Measurements from ENCODE around the gene TMEM131L. TPM values are rescaled to one million over a fixed set of nuclear protein-coding genes. Genes with fewer than 3 reads are reported as not detected.
"Not testable (repeated sequence)": the region's sequence is repeated elsewhere in the genome, so short reads cannot be mapped to it uniquely, and the experiment has no call there.

Gene TMEM131L, protein sequence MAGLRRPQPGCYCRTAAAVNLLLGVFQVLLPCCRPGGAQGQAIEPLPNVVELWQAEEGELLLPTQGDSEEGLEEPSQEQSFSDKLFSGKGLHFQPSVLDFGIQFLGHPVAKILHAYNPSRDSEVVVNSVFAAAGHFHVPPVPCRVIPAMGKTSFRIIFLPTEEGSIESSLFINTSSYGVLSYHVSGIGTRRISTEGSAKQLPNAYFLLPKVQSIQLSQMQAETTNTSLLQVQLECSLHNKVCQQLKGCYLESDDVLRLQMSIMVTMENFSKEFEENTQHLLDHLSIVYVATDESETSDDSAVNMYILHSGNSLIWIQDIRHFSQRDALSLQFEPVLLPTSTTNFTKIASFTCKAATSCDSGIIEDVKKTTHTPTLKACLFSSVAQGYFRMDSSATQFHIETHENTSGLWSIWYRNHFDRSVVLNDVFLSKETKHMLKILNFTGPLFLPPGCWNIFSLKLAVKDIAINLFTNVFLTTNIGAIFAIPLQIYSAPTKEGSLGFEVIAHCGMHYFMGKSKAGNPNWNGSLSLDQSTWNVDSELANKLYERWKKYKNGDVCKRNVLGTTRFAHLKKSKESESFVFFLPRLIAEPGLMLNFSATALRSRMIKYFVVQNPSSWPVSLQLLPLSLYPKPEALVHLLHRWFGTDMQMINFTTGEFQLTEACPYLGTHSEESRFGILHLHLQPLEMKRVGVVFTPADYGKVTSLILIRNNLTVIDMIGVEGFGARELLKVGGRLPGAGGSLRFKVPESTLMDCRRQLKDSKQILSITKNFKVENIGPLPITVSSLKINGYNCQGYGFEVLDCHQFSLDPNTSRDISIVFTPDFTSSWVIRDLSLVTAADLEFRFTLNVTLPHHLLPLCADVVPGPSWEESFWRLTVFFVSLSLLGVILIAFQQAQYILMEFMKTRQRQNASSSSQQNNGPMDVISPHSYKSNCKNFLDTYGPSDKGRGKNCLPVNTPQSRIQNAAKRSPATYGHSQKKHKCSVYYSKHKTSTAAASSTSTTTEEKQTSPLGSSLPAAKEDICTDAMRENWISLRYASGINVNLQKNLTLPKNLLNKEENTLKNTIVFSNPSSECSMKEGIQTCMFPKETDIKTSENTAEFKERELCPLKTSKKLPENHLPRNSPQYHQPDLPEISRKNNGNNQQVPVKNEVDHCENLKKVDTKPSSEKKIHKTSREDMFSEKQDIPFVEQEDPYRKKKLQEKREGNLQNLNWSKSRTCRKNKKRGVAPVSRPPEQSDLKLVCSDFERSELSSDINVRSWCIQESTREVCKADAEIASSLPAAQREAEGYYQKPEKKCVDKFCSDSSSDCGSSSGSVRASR (N-terminal part only)
- 10 to 100 TPM; 26.3 to 35.5 (median 26.9) TPM for polyA plus RNA-seq (ENCODE audit: insufficient read length in 4 of 4)

DNA sequence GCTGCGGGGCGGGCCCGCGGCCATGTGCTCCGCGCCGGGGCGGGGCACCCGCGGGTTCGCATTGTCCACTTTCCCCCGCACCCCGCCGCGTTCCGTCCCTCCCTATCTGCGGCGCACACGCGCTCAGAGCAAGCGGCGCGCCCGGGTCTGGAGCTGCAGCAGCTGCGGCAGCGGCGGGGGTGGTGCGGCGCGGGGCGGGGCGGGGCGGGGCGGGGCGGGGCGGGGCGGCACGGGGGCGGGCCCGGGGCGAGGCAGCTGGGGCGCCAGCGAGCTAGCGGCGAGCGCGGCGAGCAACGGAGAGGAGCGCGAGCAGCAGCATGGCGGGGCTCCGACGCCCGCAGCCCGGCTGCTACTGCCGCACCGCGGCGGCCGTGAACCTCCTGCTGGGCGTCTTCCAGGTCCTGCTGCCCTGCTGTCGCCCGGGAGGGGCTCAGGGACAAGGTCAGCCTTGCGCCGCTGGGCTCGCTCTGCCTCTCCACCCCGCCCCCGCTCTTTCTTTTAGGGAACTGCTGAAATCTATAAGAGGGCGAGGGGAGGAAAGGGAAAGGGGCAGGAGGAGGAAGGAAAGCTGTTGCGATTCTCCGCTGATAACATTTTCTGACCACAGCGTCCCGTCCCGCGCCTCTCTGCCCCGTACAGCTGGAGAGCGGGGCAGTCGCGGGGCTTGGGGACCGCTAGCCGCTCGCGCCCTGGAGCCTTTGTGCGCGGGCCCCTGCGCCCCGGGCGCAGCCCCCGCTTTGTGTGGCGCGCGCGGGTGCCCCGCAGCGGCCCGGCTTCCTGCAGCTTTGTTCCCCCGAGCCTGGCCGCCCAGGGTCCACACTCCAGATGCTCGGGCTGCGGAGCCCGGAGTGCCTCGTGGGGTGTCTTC lies at the start of gene TMEM131L:
TSS of gene TMEM131L (plus strand) at position 280 of the 868 bp plus-strand sequence. CDS start at position 318, 38 bp downstream.
- no peak for DNase-seq (ENCODE audit: low read depth in 4 of 4, low spot score in 3 of 4)

DNA sequence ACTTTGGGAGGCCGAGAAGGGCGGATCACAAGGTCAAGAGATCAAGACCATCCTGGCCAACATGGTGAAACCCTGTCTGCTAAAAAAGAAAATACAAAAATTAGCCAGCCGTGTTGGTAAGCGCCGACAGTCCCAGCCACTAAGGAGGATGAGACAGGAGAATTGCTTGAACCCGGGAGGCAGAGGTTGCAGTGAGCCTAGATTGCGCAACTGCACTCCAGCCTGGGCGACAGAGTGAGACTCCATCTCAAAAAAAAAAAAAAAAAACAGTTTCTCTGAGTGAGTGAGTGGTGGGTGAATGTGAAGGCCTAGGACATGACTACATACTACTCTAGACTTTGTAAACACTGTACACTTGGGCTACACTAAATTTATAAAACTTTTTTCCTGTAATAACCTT lies 49.7 kb upstream of the TMEM131L start:
- DNase-seq (ENCODE audit: low read depth in 4 of 4, low spot score in 3 of 4) = not testable (repeated sequence)

DNA sequence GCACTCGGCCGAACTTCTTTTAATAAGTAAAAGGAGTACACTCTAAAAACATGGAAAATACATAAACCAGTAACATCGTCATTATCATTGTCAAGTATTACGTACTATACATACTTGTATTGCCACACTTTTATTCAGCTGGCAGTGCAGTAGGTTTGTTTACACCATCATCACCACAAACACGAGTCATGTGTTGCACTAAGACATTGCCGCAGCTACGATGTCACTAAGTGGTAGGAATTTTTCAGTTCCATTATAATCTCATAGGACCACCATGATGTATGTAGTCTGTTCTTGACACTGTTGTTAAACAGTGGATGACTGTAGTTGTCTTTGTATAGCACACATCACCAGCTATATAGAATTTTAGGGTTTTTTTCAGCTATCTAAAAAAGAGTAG lies 48.0 kb upstream of the TMEM131L start:
- no peak for DNase-seq (ENCODE audit: low read depth in 4 of 4, low spot score in 3 of 4)

DNA sequence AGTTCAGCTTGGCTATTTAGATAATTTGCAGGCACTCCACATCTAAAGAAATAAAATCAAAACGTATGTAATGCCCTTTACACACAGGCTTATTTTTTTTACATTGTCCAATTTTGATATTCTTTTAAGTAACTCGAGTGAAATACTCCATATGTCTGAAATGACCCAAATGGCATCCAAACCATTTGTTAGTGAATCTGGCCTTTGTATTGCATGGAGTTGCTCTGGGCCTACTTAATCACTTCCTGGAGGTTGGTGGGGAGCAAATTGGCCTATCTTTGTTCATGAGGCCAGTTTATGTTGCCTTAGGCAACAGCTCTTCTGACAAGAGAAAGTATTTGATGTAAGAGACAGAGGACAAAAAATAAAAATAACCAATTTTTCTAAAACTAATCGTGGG lies 47.6 kb upstream of the TMEM131L start:
- DNase-seq (ENCODE audit: low read depth in 4 of 4, low spot score in 3 of 4) = peak in 1 of 4 donors; percentile 34

DNA sequence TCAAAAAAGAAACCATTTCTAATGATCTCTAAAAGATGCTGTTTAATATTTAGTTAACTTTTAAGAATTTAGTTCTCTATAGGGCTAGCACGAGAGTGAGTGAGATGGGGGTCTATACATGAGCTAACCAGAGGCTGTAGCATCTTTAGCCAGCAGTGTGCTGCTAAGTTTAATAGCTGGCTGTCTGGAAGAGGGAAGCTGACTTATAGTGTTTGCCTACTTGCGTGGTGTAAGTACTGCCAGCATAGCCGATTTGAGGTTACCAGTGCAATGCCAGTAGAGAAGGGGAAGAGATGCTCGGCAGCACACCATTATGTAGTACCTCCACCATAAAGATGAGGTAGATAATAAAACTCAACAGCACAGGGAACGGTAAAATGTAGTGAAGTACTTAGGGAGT lies 47.1 kb upstream of the TMEM131L start:
- no peak for DNase-seq (ENCODE audit: low read depth in 4 of 4, low spot score in 3 of 4)

DNA sequence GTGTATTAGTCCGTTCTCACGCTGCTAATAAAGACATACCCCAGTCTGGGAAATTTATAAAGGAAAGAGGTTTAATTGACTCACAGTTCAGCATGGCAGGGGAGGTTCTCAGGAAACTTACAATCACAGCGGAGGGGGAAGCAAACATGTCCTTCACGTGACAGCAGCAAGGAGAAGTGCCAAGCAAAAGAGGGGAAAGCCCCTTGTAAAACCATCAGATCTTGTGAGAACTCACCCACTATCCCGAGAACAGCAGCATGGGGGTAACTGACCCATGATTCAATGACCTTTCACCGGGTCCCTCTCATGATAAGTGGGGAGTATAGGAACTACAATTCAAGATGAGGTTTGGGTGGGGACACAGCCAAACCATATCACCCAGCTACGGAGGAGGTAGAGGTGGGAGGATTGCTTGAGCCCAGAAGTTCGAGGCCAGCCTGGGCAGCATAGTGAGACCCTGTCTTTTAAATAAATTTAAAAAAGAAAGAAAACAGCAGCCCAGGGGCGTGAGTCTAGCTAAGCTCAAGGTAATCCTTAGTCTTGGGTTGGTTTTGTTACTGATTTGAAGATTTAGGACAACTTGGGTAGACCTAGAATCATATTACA lies 46.4 kb upstream of the TMEM131L start:
- no peak for DNase-seq (ENCODE audit: low read depth in 4 of 4, low spot score in 3 of 4)

DNA sequence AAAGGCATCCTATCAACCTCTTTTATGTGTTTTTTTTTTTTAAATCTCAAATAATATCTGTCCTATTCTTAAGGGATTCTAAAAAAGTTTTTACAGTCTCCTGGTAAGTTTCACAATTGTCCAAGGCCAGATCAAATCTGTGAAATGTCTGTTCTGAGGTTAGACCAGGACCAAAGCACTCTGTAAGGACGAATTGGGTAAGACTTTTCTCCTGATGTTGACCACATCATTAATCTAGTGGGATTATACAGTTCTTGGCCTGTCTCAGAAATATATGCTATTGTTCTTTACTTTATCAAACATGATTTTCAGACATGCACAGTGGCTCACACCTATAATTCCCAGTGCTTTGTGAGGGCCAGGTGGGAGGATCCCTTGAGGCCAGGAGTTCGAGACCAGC lies 45.8 kb upstream of the TMEM131L start:
- no peak for DNase-seq (ENCODE audit: low read depth in 4 of 4, low spot score in 3 of 4)

DNA sequence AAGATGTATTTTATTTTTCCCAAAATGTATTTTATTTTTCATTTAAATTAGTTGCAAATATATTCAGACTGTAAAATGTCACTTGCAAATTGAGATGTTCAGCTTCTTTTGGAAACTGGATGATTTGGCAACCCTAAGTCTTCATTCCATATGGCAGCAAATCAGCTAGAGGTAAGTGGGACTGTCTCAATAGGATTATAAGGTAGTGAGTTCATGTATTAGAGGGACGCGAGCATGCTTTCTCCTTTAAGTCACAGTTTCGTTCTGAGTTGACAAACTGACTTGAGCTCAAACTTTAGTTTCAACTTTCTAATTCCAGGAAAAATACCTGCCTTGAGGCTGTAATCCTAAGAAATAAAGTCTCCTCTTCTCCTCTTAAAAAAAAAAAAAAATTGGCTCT lies 44.2 kb upstream of the TMEM131L start:
- no peak for DNase-seq (ENCODE audit: low read depth in 4 of 4, low spot score in 3 of 4)

DNA sequence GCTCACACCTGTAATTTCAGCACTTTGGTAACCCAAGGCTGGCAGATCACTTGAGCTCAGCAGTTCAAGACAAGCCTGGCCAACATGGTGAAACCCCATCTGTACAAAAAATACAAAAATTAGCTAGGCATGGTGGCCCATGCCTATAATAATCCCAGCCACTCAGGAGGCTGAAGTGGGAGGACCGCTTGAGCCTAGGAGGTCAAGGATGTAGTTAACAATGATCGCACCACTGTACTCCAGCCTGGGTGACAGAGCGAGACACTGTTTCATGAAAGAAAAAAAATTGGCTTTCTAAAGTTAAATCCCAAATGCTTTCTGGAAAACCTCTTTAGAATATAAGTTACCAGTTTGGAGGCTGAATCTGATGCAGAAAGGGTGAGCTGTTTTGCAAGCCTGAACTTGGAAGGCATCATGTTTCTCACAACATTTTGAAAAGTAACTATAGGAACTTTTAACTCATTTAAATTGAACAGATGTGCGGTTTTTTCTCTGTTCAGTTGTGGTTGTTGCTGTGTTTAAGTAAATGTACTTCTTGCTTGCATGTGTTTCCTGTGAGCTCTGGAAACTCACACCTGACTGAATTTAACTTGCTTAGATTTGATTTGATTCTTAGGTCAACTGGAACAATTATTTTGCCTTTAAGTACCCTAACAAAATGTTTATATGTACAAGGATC lies 39.8 kb upstream of the TMEM131L start:
- DNase-seq (ENCODE audit: low read depth in 4 of 4, low spot score in 3 of 4) = no peak

DNA sequence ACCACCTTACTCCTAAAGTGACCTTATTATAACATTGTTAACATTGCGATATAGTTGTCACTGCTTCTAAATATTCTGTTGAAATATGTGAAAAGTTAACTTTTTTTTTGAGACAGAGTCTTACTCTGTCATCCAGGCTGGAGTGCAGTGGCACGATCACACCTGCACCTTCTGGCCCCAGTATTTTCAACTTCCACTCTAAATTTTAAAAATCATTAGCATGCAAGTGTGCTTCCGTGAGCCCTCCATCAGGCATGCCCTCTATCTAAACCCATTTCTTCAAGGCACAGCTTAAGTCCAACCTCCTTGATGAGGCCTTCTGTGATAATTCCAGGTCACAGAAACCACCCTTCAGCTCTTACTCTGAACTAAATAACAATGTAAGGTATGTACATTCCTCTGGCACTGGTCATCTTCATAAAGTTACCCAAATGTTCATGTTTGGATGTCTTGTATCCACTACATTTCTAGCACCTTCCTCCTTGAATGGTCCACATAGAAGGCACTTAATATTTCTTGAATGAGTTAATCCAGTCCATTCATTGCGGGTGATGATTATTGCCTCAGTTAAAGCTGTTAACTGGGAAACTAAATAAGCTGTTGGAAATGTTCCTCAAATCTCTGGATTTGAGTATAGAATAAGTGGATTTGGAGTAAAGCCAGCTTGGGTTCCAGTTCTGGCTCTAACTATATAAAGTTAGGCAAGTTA lies 38.6 kb upstream of the TMEM131L start:
- DNase-seq (ENCODE audit: low read depth in 4 of 4, low spot score in 3 of 4) = no peak

DNA sequence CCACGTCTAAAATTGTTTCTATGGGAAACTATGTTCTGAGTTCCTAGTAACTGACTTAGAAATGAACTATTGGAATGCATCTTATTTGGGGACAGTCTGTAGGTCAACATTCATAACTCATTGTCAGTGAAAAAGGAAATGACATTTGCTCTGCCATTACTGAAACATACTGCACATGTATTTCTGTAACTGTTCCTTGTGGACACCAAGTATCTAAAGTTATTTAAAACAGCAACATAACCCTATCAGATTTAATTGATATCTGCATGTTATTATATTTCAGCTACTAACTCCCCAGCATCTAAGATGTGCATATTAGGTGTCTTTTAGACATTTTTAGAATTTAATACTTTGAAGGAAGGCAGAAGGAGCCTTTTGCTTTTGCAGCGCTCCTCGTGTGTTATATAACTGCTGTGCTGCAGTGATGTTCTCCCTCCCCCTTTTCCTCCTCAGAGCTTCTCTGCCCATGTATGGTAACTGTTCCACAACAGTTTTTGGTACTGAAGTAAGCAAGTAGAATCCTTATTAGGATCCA lies 37.2 kb upstream of the TMEM131L start:
- DNase-seq (ENCODE audit: low read depth in 4 of 4, low spot score in 3 of 4) = peak in 3 of 4 donors; percentile 37 to 57 (median 39)

DNA sequence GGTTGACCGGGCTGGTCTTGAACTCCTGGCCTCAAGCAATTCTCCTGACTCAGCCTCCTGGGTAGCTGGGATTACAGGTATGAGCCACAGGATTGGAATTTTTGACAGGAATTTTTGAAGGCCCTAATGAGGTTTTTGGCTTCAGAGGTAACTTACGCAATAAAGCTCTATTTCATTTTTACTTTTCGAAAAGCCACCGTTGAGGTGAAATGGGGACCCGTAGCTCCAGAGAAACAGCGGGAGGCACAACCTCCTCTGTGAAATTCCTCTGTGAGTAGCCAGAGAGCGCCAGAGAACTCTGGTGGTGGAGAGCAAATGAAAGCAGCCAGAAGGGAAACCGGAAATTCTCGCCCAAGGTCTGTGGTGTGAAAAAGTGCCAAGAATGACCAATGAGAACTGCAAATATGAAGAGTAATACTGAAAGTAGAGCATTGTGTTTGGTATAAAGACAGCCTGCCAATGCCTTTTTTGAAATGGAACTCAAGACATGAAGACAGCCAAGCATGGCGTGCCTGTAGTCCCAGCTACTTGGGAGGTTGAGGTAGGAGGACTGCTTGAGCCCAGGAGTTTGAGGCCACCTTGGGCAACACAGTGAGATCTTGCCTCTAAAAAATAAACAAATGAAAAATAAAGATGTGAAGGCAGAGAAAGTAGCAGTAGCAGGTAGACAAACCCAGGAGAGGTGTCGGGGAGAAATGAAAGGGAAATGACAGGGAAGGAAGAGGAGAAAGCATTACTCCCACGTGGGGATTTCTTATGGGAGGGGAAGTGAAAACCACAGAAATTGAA lies 33.0 kb upstream of the TMEM131L start:
- no peak for DNase-seq (ENCODE audit: low read depth in 4 of 4, low spot score in 3 of 4)

DNA sequence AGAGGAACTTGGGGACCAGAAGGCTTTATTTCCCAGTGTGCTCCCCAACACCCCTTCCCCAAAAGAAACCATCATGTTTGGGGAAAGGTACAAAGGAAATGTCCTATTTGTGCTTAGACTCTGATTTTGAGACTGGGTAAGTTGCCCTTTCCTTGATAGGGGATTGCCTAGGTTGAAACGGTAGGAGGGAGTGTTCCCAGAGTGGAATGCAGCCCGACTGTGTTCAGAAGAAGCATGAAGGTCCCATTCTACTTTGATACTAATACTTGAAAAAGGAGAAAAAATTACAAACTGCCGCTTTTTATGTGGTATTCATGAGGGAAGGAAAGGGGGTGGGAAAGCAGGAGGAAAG lies 32.4 kb upstream of the TMEM131L start:
- no peak for DNase-seq (ENCODE audit: low read depth in 4 of 4, low spot score in 3 of 4)

DNA sequence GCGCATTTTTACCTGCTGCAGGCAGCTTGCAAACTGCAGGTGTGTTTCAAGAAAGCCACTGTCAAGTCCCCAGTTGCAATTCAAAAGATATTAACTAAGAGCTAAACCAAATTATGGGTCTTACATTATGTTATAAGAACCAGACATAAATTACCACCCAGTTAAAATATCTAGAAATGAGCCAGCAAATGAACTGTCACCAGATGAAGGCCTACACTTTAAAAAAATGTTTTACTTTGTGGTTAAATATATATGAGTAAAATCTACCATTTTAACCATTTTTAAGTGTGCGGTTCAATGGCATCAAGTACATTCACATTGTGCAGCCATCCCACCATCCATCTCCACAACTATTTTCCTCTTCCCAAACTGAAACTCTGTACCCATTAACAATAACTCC lies 32.0 kb upstream of the TMEM131L start:
- DNase-seq (ENCODE audit: low read depth in 4 of 4, low spot score in 3 of 4) = no peak

DNA sequence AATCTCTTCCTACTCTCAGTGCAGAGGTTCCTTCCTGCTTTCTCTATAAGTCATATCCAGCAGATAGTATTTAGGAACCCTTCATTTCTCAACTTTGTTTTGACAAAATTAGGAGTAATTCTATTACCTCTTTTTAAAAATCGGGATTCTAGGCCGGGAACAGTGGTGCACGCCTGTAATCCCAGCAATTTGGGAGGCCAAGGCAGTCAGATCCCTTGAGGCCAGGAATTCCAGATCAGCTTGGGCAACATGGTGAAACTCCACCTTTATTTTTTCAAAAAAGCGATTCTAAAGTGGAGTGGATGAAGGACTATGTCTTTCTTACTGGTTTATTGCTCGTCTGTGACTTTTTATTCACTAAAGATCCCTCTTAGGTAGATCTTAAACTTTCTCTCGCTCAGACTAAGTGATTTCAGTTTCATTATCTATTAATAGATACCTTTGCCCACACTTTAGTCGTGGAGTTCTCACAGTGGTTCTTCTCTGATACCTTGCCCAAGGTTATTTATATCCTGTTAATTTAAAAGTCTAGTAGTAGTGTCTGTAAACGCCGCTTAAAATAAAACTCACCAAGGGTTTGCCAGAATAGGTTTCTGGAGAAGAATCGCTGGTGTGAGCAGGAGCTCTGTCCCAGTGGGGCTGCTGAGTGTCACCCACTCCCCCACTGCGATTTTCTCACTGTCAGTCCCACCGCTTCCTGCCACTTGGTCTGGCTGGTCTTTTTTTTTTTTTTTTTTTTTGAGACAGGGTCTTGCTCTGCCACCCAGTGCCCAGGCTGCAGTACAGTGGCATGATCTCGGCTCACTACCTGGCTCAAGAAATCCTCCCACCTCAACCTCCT lies 27.0 kb upstream of the TMEM131L start:
- DNase-seq (ENCODE audit: low read depth in 4 of 4, low spot score in 3 of 4) = no peak

DNA sequence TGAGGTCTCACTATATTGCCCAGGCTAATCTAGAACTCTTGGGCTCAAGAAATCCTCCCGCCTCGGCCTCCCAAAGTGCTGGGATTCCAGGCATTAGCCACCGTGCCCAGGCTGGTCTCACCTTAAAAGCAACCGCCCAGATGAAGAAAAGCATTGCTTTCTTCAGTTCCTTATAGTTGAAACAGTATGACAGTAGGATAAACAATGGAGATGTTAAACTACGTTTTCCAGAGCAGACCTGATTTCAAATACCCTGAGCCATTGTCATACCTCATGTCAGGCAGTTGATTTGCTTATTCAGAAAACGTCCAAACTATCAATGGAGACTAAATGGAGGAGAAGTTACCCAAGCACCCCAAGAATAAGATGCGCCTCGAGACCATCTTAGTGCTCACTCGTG lies 26.3 kb upstream of the TMEM131L start:
- no peak for DNase-seq (ENCODE audit: low read depth in 4 of 4, low spot score in 3 of 4)
